HG02759 (cell line): ENCODE data around the gene SPTLC2.
A peak's percentile ranks its signal among the peaks of the same experiment; 100 is the strongest.

Experiments used
- ATAC-seq: cut with Tn5 transposase; IDR thresholded peaks from one replicate; pipeline ENCODE4 v1.9.1; 2021; ENCODE audit warnings: mild to moderate bottlenecking, moderate library complexity; ENCODE audit not compliant: unreplicated experiment

SPTLC2 gene

GRCh38 chr14:77474479-77475177 is 141.8 kb downstream of the SPTLC2 start:
- ATAC-seq: no peak

- no peak for ATAC-seq
Observed at GRCh38 chr14:77473921-77474320, 142.5 kb downstream of the SPTLC2 start.

- ATAC-seq: no peak
Observed at GRCh38 chr14:77470224-77470870, 146.1 kb downstream of the SPTLC2 start.

GRCh38 chr14:77469539-77469938 is 146.9 kb downstream of the SPTLC2 start:
- no peak for ATAC-seq

- no peak for ATAC-seq
Observed at GRCh38 chr14:77469067-77469505, 147.4 kb downstream of the SPTLC2 start.

- no peak for ATAC-seq
Observed at GRCh38 chr14:77467801-77468200, 148.6 kb downstream of the SPTLC2 start.

GRCh38 chr14:77459072-77459723 is 157.2 kb downstream of the SPTLC2 start:
- no peak for ATAC-seq

- peak; percentile 19 for ATAC-seq
Observed at GRCh38 chr14:77458249-77458950, 158.0 kb downstream of the SPTLC2 start.

- ATAC-seq: peak; percentile 88
Observed at GRCh38 chr14:77457522-77458248, 158.8 kb downstream of the SPTLC2 start, which contains the start of the genes AHSA1 and VIPAS39. AHSA1 (plus strand) TSS chr14:77458093; CDS start chr14:77458190, 97 bp downstream. VIPAS39 (minus strand) TSS chr14:77457601; CDS start chr14:77454102, 3,499 bp downstream.

- no peak for ATAC-seq
Observed at GRCh38 chr14:77457115-77457521, 159.3 kb downstream of the SPTLC2 start.
